ENCODE results near the gene CPAMD8.
"Not testable (repeated sequence)": the region's sequence is repeated elsewhere in the genome, so short reads cannot be mapped to it uniquely, and the experiment has no call there.

Gene CPAMD8

GRCh38 chr19:16938211-16938610 lies 88.4 kb downstream of the CPAMD8 start:
- H4K12ac ChIP-seq (ENCODE audit: low read depth, low read length), result no peak overlapping the region
- no peak overlapping the region for H4K91ac ChIP-seq (ENCODE audit: low read depth, low read length)
- no peak overlapping the region for H3K4me2 ChIP-seq (ENCODE audit: low read length)
- H3K9ac ChIP-seq (ENCODE audit: low read length), result no peak overlapping the region
- H4K8ac ChIP-seq (ENCODE audit: low read depth, low read length), result no peak overlapping the region
- peaks cover 3% of the 10 kb centered on the region for H3K9me3 ChIP-seq (ENCODE audit: insufficient read depth, low read depth, low read length)
- H3K79me2 ChIP-seq (ENCODE audit: control insufficient read depth, insufficient read depth, low read length, poor library complexity), result no peaks in the 10 kb centered on the region
- H3K4ac ChIP-seq (ENCODE audit: low read depth, low read length), result no peak overlapping the region
- H2AK5ac ChIP-seq (ENCODE audit: low read length), result no peak overlapping the region
- no peak overlapping the region for H3K27ac ChIP-seq (ENCODE audit: low read depth, low read length)
- no peak overlapping the region for H3K23ac ChIP-seq (ENCODE audit: low read length)
- no peak overlapping the region for H2BK12ac ChIP-seq (ENCODE audit: low read length)
- no peak overlapping the region for H2BK120ac ChIP-seq (ENCODE audit: insufficient read depth, low read length, poor library complexity)
- H3K36me3 ChIP-seq (ENCODE audit: control insufficient read depth in 1 of 2, insufficient read depth in 2 of 2, low read length in 2 of 2), result no peaks in the 10 kb centered on the region
- WGBS (ENCODE audit: extremely low coverage, insufficient coverage, insufficient read length), result no CpG with 5 or more reads among the region's 11 CpGs
- no peak overlapping the region for H3K14ac ChIP-seq (ENCODE audit: low read length)
- H3K18ac ChIP-seq (ENCODE audit: low read length), result no peak overlapping the region
- H3K27me3 ChIP-seq (ENCODE audit: insufficient read depth, low read length), result no peaks in the 10 kb centered on the region
- H2AFZ ChIP-seq (ENCODE audit: insufficient read depth, low read length, poor library complexity), result no peak overlapping the region
- DNase-seq, result no peak
- H3K4me1 ChIP-seq (ENCODE audit: control insufficient read depth in 1 of 2, insufficient read depth in 2 of 2, low read length in 2 of 2), result no peaks in the 10 kb centered on the region
- H3K4me3 ChIP-seq (ENCODE audit: low read depth, low read length), result no peak overlapping the region
- no peaks in the 10 kb centered on the region for H3K79me1 ChIP-seq (ENCODE audit: low read length)
- H2BK5ac ChIP-seq (ENCODE audit: low read depth, low read length, poor library complexity), result no peak overlapping the region

- not testable (repeated sequence) for H4K12ac ChIP-seq (ENCODE audit: low read depth, low read length); DNase-seq; H3K79me1 ChIP-seq (ENCODE audit: low read length)
These were observed 88.8 kb downstream of the CPAMD8 start for GRCh38 chr19:16937796-16938195.

GRCh38 chr19:16936901-16937300 lies 89.7 kb downstream of the CPAMD8 start:
- WGBS (ENCODE audit: extremely low coverage, insufficient coverage, insufficient read length), result no CpG with 5 or more reads among the region's 2 CpGs
- no peak overlapping the region for H4K12ac ChIP-seq (ENCODE audit: low read depth, low read length)
- H3K9ac ChIP-seq (ENCODE audit: low read length), result no peak overlapping the region
- no peak overlapping the region for H3K4me2 ChIP-seq (ENCODE audit: low read length)
- H3K4me1 ChIP-seq (ENCODE audit: control insufficient read depth in 1 of 2, insufficient read depth in 2 of 2, low read length in 2 of 2), result no peaks in the 10 kb centered on the region
- no peak overlapping the region for H4K91ac ChIP-seq (ENCODE audit: low read depth, low read length)
- H3K36me3 ChIP-seq (ENCODE audit: control insufficient read depth in 1 of 2, insufficient read depth in 2 of 2, low read length in 2 of 2), result no peaks in the 10 kb centered on the region
- no peaks in the 10 kb centered on the region for H3K27me3 ChIP-seq (ENCODE audit: insufficient read depth, low read length)
- no peaks in the 10 kb centered on the region for H3K79me2 ChIP-seq (ENCODE audit: control insufficient read depth, insufficient read depth, low read length, poor library complexity)
- H2BK12ac ChIP-seq (ENCODE audit: low read length), result no peak overlapping the region
- no peak overlapping the region for H2BK5ac ChIP-seq (ENCODE audit: low read depth, low read length, poor library complexity)
- H3K9me3 ChIP-seq (ENCODE audit: insufficient read depth, low read depth, low read length), result peaks cover 3% of the 10 kb centered on the region
- H3K14ac ChIP-seq (ENCODE audit: low read length), result no peak overlapping the region
- no peak overlapping the region for H3K18ac ChIP-seq (ENCODE audit: low read length)
- DNase-seq, result no peak
- H3K4me3 ChIP-seq (ENCODE audit: low read depth, low read length), result no peak overlapping the region
- no peak overlapping the region for H3K4ac ChIP-seq (ENCODE audit: low read depth, low read length)
- no peak overlapping the region for H3K23ac ChIP-seq (ENCODE audit: low read length)
- no peak overlapping the region for H3K27ac ChIP-seq (ENCODE audit: low read depth, low read length)
- no peak overlapping the region for H2AK5ac ChIP-seq (ENCODE audit: low read length)
- no peak overlapping the region for H2BK120ac ChIP-seq (ENCODE audit: insufficient read depth, low read length, poor library complexity)
- H4K8ac ChIP-seq (ENCODE audit: low read depth, low read length), result no peak overlapping the region
- no peak overlapping the region for H2AFZ ChIP-seq (ENCODE audit: insufficient read depth, low read length, poor library complexity)
- no peaks in the 10 kb centered on the region for H3K79me1 ChIP-seq (ENCODE audit: low read length)

More at GRCh38 chr19:16937796-16938195, 88.8 kb downstream of the CPAMD8 start:
- H3K23ac ChIP-seq (ENCODE audit: low read length); H2AFZ ChIP-seq (ENCODE audit: insufficient read depth, low read length, poor library complexity); H3K36me3 ChIP-seq (ENCODE audit: control insufficient read depth in 1 of 2, insufficient read depth in 2 of 2, low read length in 2 of 2); H3K14ac ChIP-seq (ENCODE audit: low read length); H3K4me1 ChIP-seq (ENCODE audit: control insufficient read depth in 1 of 2, insufficient read depth in 2 of 2, low read length in 2 of 2); H3K4me2 ChIP-seq (ENCODE audit: low read length); H2BK12ac ChIP-seq (ENCODE audit: low read length); H3K9ac ChIP-seq (ENCODE audit: low read length); H4K8ac ChIP-seq (ENCODE audit: low read depth, low read length); H3K4ac ChIP-seq (ENCODE audit: low read depth, low read length); H3K18ac ChIP-seq (ENCODE audit: low read length); H3K79me2 ChIP-seq (ENCODE audit: control insufficient read depth, insufficient read depth, low read length, poor library complexity); H3K27me3 ChIP-seq (ENCODE audit: insufficient read depth, low read length); H4K91ac ChIP-seq (ENCODE audit: low read depth, low read length); H2AK5ac ChIP-seq (ENCODE audit: low read length); H3K4me3 ChIP-seq (ENCODE audit: low read depth, low read length); H3K9me3 ChIP-seq (ENCODE audit: insufficient read depth, low read depth, low read length); H2BK5ac ChIP-seq (ENCODE audit: low read depth, low read length, poor library complexity); H2BK120ac ChIP-seq (ENCODE audit: insufficient read depth, low read length, poor library complexity); H3K27ac ChIP-seq (ENCODE audit: low read depth, low read length): not testable (repeated sequence)
- WGBS (ENCODE audit: extremely low coverage, insufficient coverage, insufficient read length), result no CpG with 5 or more reads among the region's 12 CpGs

- Histone ChIP-seq H2BK12ac (ENCODE audit: low read length) (no peak overlapping the region), H2BK5ac (ENCODE audit: low read depth, low read length, poor library complexity) (no peak overlapping the region), H4K8ac (ENCODE audit: low read depth, low read length) (no peak overlapping the region), H3K79me1 (ENCODE audit: low read length) (no peaks in the 10 kb centered on the region), H3K4me3 (ENCODE audit: low read depth, low read length) (no peak overlapping the region), H2BK120ac (ENCODE audit: insufficient read depth, low read length, poor library complexity) (no peak overlapping the region), H3K27me3 (ENCODE audit: insufficient read depth, low read length) (no peaks in the 10 kb centered on the region), H3K9ac (ENCODE audit: low read length) (no peak overlapping the region), H3K23ac (ENCODE audit: low read length) (no peak overlapping the region), H3K4ac (ENCODE audit: low read depth, low read length) (no peak overlapping the region), H2AK5ac (ENCODE audit: low read length) (no peak overlapping the region), H2AFZ (ENCODE audit: insufficient read depth, low read length, poor library complexity) (no peak overlapping the region), H3K79me2 (ENCODE audit: control insufficient read depth, insufficient read depth, low read length, poor library complexity) (no peaks in the 10 kb centered on the region), H3K14ac (ENCODE audit: low read length) (no peak overlapping the region), H4K12ac (ENCODE audit: low read depth, low read length) (no peak overlapping the region), H4K91ac (ENCODE audit: low read depth, low read length) (no peak overlapping the region), H3K4me2 (ENCODE audit: low read length) (no peak overlapping the region), H3K4me1 (ENCODE audit: control insufficient read depth in 1 of 2, insufficient read depth in 2 of 2, low read length in 2 of 2) (no peaks in the 10 kb centered on the region), H3K36me3 (ENCODE audit: control insufficient read depth in 1 of 2, insufficient read depth in 2 of 2, low read length in 2 of 2) (no peaks in the 10 kb centered on the region), H3K27ac (ENCODE audit: low read depth, low read length) (no peak overlapping the region), H3K18ac (ENCODE audit: low read length) (no peak overlapping the region), H3K9me3 (ENCODE audit: insufficient read depth, low read depth, low read length) (peaks cover 15% of the 10 kb centered on the region)
- no peak for DNase-seq
- no CpG with 5 or more reads among the region's 1 CpG for WGBS (ENCODE audit: extremely low coverage, insufficient coverage, insufficient read length)
These were observed 92.1 kb downstream of the CPAMD8 start for GRCh38 chr19:16934489-16934888.
